ENCODE results near the gene GASK1B. TPM values are rescaled to one million over a fixed set of nuclear protein-coding genes. Genes with fewer than 3 reads are reported as not detected.

Gene GASK1B
- total RNA-seq, 1 experiment from 2014 or later = 1.3 TPM

- Histone ChIP-seq H2AFZ (ENCODE audit: low read depth, low read length, poor library complexity, severe bottlenecking) (peak overlapping the region; percentile 10), H3K4me3 (replicated peaks in 1 of 2; ENCODE audit: low read depth in 1 of 2, low read length in 2 of 2) (no peak overlapping the region), H3K4me2 (ENCODE audit: low read length) (peak overlapping the region; percentile 41), H3K9me2 (ENCODE audit: insufficient read depth) (no peaks in the 10 kb centered on the region), H3K79me2 (ENCODE audit: insufficient read depth, low read length) (no peaks in the 10 kb centered on the region), H3K36me3 (ENCODE audit: control insufficient read depth in 1 of 2, insufficient read depth in 2 of 2, low read length in 2 of 2) (no peaks in the 10 kb centered on the region), H4K20me1 (ENCODE audit: insufficient read depth) (no peaks in the 10 kb centered on the region), H3K27me3 (ENCODE audit: insufficient read depth, low read length) (no peaks in the 10 kb centered on the region), H3K27ac (ENCODE audit: low read depth, low read length) (no peak overlapping the region), H3K9ac (ENCODE audit: low read length) (no peak overlapping the region), H3K9me3 (ENCODE audit: control insufficient read depth in 1 of 2, insufficient read depth in 1 of 2, low read depth in 1 of 2, low read length in 2 of 2) (no peaks in the 10 kb centered on the region), H3K4me1 (ENCODE audit: control insufficient read depth in 1 of 2, insufficient read depth in 2 of 2, low read length in 2 of 2) (no peaks in the 10 kb centered on the region)
- no TSS peak for BruUV-seq (replicated peaks)
- ChIA-PET CTCF (interaction anchor here (1.7 to 3.9 kb wide), 3 partner anchors 9 to 62 kb away, joined by 6 to 27 read pairs (median 7); no protein-coding TSS in a partner anchor), RAD21 (ENCODE audit: low non-redundant PET in 1 of 2, low total read pairs in 2 of 2, uncharacterized antibody in 2 of 2, unreplicated experiment in 2 of 2) (interaction anchor here in 1 of 2 experiments (1.4 kb wide), 1 partner anchor 62 kb away, joined by 4 read pairs; no protein-coding TSS in a partner anchor), POLR2A (no interaction called here)
- peak; percentile 40 for DNase-seq (ENCODE audit: low read depth, low spot score)
- TF ChIP-seq YY1 (IDR thresholded peaks at IDR 0.05; ENCODE audit: extremely low read depth, insufficient replicate concordance, low read depth, low read length) (peak; percentile 9), EZH2 (IDR thresholded peaks at IDR 0.05) (no peak), CTCF (IDR thresholded peaks at IDR 0.05 in 2 of 3, conservative IDR thresholded peaks at IDR 0.05 in 1 of 3; ENCODE audit: borderline replicate concordance in 1 of 3, insufficient read depth in 1 of 3, low read depth in 2 of 3, low read length in 2 of 3) (peak; percentile 53 to 70 (median 62); a peak in 5 of 6 replicates), RAD21 (IDR thresholded peaks at IDR 0.05; ENCODE audit: low read depth) (peak; percentile 70), CBX3 (IDR thresholded peaks at IDR 0.05; ENCODE audit: low read depth) (peak; percentile 42; the same call in 1 of the 2 replicates)
- ATAC-seq = peak; percentile 83
- intact Hi-C loops (cut with micrococcal nuclease) = loop anchor here (1.0 to 10.0 kb wide), 2 partner anchors 62 to 432 kb away; no protein-coding TSS in a partner anchor
Observed at GRCh38 chr4:158193171-158193749, 20.4 kb upstream of the GASK1B start.

Measured in HCT116 (cell line).